HG03135 (cell line): ENCODE data around the gene MYLK3.
"Not testable (repeated sequence)": the region's sequence is repeated elsewhere in the genome, so short reads cannot be mapped to it uniquely, and the experiment has no call there.

Experiments
- ATAC-seq: cut with Tn5 transposase; IDR thresholded peaks from one replicate; pipeline ENCODE4 v1.9.1; 2021; ENCODE audit warnings: mild to moderate bottlenecking, moderate library complexity; ENCODE audit not compliant: unreplicated experiment

The MYLK3 gene

DNA sequence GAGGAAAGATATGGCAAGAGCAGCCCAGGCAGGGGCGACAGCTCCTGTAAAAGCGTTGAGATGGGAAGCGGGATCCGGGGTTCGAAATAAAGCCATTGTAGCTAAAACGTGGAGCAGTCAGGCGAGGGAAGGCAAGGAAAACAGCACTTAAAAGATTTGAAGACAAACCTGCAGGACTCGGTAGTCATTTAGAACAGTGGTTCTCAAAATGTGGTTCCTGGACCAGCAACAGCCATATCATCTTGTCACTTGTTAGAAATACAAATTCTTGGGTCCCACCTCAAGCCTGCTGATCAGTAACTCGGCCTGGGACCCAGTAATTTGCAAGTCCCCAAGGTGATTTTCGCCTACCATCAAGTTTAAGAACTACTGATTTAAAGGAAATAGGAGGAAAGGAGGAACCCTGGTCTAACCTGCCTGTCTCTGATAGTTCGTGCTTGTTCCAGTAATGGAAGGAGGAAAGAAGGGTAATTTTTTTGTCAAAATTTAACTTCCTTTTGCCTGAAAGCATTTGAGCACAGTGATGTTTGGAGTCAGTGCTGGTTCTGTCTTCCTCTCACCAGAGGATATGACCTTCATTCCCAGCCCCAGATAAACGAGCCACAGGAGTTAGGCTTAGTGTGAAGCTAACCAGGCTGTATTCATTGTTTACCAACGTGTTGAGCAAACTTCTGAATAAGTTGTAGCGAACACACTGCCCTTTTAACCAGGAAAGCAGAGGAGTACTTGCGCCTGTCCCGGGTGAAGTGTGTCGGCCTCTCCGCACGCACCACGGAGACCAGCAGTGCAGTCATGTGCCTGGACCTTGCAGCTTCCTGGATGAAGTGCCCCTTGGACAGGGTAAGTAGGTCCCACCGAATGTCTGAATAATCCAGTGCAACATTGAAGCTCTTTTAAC is 57.6 kb downstream of the MYLK3 start:
- no peak for ATAC-seq

DNA sequence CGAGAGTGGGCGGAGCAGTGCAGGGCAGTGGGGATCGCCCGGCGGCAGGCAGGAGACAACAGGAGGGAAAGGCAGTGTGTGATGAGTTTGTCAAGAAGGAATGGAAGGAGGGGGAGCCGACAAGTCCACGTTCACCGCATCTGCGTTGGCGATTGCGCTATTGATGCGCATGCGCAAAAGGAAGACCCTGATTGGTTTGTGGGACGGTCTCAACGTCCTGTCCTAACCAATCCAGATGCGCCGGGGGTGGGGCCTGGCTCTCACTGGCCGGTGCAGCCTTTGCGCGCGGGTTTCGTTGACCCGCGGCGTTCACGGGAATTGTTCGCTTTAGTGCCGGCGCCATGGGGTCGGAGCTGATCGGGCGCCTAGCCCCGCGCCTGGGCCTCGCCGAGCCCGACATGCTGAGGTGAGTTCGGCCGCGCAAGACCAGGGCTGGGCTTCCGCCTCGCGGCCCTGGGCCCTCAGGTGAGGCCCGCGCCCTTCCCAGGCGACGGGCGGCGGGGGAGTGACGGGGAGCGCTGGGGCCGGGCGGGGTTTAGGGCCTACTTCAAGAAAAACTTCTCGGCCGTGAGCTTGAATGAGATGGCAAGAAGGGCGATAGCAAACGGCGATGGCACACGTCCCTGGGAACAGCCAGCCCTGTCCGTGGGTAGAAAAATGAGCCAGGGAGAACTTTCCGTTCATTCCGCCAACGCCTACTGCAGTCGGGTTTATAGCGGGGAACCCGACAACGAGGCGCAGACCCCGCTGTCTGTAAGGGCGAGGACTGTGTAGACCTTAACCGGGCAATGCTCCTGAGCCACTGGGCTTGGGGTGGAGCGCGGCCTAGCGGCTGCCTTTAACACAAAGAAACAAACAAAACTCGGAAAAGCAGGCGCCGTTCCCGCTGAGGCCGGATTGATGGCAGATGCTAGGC is 58.5 kb downstream of the MYLK3 start, which contains the start of gene ORC6:
Gene ORC6 (plus strand): TSS at position 295 of the 916 bp plus-strand sequence. CDS start 47 bp downstream, at position 342.
- peak; percentile 72 for ATAC-seq

DNA sequence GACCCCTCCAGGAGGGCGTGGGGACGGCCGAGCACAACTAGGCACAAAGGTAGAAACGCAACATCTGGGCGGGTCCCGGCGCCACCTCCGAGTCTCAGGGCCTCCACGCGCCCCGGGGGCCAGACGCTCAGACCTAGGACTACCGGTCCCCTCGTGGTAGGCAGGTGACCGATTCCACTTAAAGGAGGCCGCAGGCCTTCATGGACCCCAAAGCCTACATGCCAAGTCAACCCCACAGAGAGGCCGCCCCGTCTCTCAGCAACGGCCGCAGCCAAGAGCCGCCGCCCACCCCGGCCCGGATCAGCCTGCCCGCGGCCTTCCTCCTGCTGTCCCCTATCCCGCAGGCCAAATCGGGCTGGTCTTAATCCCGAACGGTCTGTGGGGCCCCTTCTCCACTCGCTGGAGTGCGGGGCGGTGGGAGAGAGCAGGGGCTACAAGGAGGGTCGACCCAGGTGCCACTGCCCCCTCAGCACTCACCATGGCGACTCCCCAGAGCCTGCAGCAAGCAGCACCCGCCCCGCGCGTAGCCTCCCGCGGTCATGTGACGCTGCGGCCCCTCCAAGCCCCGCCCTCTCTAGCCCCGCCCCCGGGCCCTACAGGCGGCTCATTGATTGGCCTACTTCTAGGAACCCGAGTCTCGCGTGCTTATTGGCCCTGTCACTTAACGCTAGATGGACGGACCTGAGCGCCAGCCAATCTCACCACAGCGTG is 59.3 kb downstream of the MYLK3 start, which contains the start of gene VPS35:
Gene VPS35 (minus strand): TSS at position 525 of the 711 bp plus-strand sequence. CDS start 45 bp downstream, at position 480.
- ATAC-seq, result peak; percentile 84

DNA sequence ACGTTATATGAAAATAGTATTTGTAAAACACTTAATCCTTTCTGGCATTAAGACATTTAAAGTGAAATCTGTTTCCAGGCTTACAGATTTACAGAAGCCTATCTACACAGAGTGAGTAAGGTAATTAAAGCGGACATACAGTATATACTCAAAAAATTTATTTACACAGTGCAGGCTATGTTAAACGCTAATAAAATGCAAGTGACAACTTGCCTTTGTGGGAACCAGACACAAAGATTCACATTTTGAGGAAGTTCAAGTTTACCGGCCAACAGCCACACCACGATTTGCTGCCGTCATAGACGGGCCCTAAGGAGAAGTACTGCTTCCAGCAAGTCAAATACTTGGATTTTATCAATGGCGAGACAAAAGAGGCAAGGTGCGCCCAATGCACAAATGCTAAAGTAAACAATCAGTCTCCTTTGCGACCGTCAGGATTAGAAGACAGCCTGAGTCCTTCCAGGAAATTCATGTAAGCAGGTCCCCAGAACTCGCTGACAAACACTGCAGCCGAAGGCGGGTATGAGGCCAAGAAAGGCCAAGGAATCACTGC is 60.0 kb downstream of the MYLK3 start:
- no peak for ATAC-seq

DNA sequence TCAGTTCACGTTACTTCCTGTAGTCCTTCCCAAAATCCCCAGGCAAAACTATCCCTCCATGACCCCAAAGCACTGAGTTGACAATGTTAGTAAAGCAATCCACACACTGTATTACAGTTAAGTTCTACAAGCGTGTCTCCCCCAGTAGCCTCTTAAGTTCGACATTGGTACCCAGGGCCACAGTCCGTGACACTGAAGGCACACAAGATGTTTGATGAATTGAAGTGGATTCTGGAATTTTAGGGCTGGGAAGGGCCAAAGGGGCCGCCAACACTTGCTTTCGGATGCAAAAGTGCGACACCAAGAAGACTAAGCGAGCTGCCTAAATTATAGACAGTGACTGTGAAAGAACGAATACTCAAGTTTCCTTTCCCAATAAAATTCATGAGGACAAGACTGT is 60.7 kb downstream of the MYLK3 start:
- no peak for ATAC-seq

DNA sequence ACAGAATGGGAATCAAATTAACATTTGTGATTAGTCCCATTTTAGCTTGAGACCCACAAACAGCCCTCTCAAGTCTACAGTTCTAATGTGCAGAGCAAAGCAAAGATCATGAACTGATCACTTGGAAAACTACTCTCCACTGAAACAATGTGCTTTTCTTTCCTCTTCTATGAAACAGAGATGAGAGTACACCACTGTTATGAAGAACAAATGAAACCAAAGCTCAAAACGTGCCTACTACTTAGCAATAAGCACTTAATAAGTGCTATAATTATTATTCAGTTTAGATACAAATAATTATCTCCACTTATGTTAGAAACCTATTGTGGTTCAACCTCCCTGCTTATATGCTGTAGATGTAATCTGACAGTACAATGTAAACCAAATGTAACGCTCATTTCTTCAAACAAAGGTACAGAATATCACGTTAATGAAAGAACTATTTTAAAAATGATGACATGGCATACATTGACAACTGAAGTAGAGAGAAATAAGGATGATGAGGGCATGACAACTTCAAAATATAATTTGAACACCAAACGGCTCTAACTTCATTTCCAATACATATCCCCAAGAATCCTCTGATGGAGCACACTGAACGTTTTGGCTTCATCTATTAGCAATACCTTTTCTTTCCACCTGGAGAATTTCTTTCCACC is 61.2 kb downstream of the MYLK3 start:
- no peak for ATAC-seq

DNA sequence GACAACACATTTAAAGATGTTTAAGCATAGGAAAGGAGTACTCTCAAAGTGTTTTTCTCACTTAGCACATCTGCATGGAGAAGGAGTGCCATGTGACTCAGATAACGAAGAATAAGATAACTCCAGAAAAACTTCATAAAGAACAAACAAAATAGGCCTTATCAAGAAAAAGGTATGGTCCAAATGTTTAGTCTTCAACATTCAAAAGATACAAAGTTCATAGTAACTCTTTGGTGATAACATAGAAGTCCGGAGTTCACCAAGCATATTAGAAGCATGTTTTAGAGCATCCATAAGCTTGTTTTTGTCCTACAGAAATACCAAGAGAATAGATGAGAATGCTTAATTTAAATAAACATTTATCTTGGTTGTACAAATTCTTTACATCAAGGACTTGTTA is 66.3 kb downstream of the MYLK3 start:
- ATAC-seq, result not testable (repeated sequence)

DNA sequence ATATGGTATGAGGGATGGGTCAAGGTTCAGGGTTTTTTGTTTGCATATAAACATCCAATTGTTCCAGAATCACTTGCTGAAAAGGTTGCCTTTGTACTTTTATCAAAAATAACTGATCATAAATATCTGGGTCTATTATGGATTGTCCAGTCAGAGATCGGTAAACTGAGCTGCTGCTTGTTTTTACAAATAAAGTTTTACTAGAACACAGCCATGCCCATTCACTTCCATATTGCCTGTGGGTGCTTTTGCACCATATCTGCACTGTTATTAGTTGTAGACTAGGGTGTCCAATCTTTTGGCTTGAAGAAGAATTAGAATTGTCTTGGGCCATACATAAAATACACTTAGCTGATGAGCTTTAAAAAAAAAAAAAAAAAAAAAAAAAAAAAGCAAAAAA is 70.2 kb downstream of the MYLK3 start:
- not testable (repeated sequence) for ATAC-seq

DNA sequence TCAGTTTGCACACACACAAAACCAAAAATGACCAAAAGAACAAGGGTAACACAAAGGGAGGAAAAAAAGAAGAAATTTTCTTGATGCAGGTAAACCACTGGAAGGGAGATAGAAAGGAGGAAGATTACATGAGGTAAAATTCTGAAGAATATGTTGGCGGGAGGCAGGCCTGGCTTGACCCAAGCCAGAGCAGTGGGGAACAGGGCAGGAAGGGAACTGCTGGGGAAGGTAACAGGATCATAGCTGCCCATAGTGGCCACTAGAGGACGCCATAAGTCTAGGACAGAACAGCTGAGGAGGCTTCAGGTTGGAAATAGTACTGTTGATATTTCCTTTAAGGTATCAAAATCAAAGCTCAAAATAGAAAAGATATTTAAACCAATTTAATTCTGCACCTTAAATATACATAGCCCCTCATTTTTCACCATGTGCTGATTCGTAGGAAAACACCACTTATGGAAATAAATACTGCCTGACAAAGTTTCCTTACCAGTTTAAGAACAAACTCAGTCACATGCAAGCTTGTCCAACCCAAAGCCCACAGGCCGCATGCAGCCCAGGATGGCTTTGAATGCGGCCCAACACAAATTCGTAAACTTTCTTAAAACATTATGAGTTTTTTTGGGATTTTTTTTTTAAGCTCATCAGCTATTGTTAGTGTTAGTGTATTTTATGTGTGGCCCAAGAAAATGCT is 74.7 kb downstream of the MYLK3 start:
- ATAC-seq, result peak; percentile 71

DNA sequence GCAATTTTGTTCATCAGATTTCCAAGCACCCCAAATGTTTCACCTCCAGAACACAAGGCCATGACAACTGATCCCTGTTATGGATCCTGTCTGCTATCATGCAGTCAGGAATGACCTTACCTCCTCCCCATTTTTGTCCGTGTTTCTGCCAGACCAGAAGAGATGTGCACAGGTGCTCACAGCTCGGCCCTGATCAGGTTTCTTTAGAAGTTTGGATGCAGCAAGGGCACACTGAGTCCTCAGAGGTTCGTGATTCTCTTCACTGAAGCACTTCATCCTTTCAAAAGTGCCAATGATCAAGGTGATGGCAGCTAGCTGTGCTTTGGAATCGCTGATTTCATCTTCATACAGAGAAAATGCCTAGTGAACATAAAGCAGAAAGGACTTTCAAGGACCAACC is 86.0 kb downstream of the MYLK3 start:
- no peak for ATAC-seq

DNA sequence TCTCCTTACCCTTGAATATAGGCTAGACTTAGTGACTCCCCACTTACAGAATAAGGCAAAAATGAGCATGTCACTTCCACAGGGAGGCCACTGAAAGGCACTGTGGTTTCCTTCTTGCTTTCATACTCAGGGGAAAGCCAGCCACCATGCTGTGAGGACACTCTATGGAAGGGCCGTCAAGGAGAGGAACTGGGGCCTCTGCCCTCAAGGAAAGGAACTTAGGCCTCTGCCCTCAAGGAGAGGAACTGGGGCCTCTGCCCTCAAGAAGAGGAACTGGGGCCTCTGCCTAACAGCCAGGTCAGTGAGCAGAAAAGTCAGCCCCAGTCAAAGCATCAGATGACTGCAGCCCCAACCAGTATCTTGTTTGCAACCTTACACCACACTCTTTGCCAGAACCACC is 89.2 kb downstream of the MYLK3 start:
- ATAC-seq, result peak; percentile 86
